ENCODE results near the gene PTRH1.

DNA sequence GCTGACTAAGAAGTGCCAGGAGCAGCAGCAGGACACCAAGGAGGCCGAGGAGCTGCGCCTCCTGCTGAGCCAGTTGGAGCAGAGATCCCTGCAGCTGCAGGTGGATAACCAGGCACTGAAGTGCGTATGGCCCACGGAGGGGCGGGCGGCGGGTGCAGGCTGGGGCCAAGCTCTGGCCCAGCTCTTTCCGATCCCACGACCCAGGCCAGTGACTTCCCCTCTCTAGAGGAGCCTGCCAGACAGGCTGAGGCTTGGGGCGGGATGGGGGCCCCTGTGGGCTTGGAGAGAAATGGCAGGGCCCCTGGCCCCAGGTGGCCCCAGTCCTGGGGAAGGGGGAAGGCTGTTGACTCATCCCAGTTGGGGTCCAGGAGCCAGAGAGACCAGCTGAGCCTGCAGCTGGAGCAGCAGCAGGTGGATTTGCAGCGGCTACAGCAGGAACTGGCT lies 3.6 kb downstream of the PTRH1 start:
- TF ChIP-seq POLR2A (IDR thresholded peaks at IDR 0.05; ENCODE audit: low read depth, low read length), result no peak
- TF ChIP-seq, protein P1, sequence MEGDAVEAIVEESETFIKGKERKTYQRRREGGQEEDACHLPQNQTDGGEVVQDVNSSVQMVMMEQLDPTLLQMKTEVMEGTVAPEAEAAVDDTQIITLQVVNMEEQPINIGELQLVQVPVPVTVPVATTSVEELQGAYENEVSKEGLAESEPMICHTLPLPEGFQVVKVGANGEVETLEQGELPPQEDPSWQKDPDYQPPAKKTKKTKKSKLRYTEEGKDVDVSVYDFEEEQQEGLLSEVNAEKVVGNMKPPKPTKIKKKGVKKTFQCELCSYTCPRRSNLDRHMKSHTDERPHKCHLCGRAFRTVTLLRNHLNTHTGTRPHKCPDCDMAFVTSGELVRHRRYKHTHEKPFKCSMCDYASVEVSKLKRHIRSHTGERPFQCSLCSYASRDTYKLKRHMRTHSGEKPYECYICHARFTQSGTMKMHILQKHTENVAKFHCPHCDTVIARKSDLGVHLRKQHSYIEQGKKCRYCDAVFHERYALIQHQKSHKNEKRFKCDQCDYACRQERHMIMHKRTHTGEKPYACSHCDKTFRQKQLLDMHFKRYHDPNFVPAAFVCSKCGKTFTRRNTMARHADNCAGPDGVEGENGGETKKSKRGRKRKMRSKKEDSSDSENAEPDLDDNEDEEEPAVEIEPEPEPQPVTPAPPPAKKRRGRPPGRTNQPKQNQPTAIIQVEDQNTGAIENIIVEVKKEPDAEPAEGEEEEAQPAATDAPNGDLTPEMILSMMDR (conservative IDR thresholded peaks at IDR 0.05; ENCODE audit: low read depth, low read length), result no peak
- TF ChIP-seq, protein P2, sequence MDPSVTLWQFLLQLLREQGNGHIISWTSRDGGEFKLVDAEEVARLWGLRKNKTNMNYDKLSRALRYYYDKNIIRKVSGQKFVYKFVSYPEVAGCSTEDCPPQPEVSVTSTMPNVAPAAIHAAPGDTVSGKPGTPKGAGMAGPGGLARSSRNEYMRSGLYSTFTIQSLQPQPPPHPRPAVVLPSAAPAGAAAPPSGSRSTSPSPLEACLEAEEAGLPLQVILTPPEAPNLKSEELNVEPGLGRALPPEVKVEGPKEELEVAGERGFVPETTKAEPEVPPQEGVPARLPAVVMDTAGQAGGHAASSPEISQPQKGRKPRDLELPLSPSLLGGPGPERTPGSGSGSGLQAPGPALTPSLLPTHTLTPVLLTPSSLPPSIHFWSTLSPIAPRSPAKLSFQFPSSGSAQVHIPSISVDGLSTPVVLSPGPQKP (IDR thresholded peaks at IDR 0.05; ENCODE audit: borderline replicate concordance, low read depth, low read length), result no peak
- no peak for TF ChIP-seq RAD21 (IDR thresholded peaks at IDR 0.05; ENCODE audit: low read length)
- no peak for TF ChIP-seq MAZ (IDR thresholded peaks at IDR 0.05; ENCODE audit: borderline replicate concordance, low read depth, low read length)
- no peak for TF ChIP-seq CEBPB (IDR thresholded peaks at IDR 0.05; ENCODE audit: low read depth, low read length)
- TF ChIP-seq RCOR1 (IDR thresholded peaks at IDR 0.05; ENCODE audit: insufficient replicate concordance, low read length), result no peak
- no peak for TF ChIP-seq RFX5 (IDR thresholded peaks at IDR 0.05; ENCODE audit: low read depth, low read length)
- TF ChIP-seq USF2 (IDR thresholded peaks at IDR 0.05; ENCODE audit: low read depth, low read length), result no peak
- no peak for TF ChIP-seq SMC3 (IDR thresholded peaks at IDR 0.05; ENCODE audit: low read depth, low read length)
- no peak for TF ChIP-seq BHLHE40 (IDR thresholded peaks at IDR 0.05; ENCODE audit: low read depth, low read length)
- TF ChIP-seq FOS (IDR thresholded peaks at IDR 0.05; ENCODE audit: low read depth, low read length), result no peak

Measured in IMR-90 (cell line).